Tibial artery (tissue), 4 donors: ENCODE data around the gene LPP.

ENCODE experiments used
- DNase-seq, 2 donors: peaks; one replicate each; pipeline ENCODE4 v3.0.0-alpha.2; 2019
- H3K27ac ChIP-seq, 2 donors: fragments of 200-600 bp; sonication (generic) in 1 of 2; 1 replicate in 1 of 2; 2 replicates in 1 of 2; pipeline ENCODE4 v1.5.1; 2018 to 2019; ENCODE audit warnings: mild to moderate bottlenecking in 1 of 2
- H3K27me3 ChIP-seq, 2 donors: fragments of 200-600 bp; sonication (generic) in 1 of 2; one replicate each; pipeline versions ENCODE4 v1.5.1 to v1.6.0; 2016 to 2019
- H3K36me3 ChIP-seq, 3 donors: fragments of 200-600 bp; sonication (generic) in 2 of 3; one replicate each; pipeline ENCODE4 v1.5.1; 2016 to 2019; ENCODE audit warnings: mild to moderate bottlenecking in 2 of 3
- H3K4me1 ChIP-seq, 4 donors: fragments of 200-600 bp; sonication (generic) in 2 of 4; 1 replicate in 3 of 4; 2 replicates in 1 of 4; pipeline ENCODE4 v1.5.1; 2016 to 2019
- H3K4me3 ChIP-seq, 2 donors: fragments of 200-600 bp; sonication (generic) in 1 of 2; 1 replicate in 1 of 2; 2 replicates in 1 of 2; pipeline ENCODE4 v1.5.1; 2018 to 2019; ENCODE audit warnings: mild to moderate bottlenecking in 2 of 2
- H3K9me3 ChIP-seq, 3 donors: fragments of 200-600 bp; sonication (generic) in 1 of 3; one replicate each; pipeline ENCODE4 v1.5.1; 2016 to 2019
- CTCF ChIP-seq, 2 experiments: fragments of 200-600 bp in 1 of 2; fragments of 450-650 bp in 1 of 2; IDR thresholded peaks; one replicate each; pipeline ENCODE4 v1.5.1; 2017 to 2019; ENCODE audit warnings: antibody characterized with exemption in 2 of 2, mild to moderate bottlenecking in 1 of 2, moderate library complexity in 1 of 2
- intact Hi-C: fragments of 100-400 bp; cut with DNase I; formaldehyde crosslinking; loops from one replicate; pipeline ENCODE4 v1.15.0; 2023; ENCODE audit warnings: low total_unique reads

The LPP gene

DNA sequence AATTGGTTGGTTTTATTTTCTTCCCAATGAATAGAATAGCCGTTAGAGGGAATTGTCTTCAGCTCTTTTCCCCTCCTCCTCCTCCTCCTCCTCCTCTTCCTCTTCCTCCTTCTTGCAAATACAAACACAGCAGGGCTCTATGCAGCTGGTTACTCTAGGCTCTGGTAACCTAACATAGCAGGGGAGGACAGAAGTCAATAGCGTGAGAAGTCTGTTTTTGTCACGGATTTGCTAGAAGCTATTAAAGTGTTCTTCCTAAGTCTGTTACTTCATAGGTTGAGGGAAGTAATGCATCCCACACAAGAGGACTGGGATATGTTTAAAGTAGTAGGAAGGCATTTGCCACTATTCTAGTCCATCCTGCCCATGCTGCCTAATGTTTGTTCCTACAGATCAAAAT is 643.1 kb downstream of the LPP start:
- Histone ChIP-seq H3K4me3 (no peak overlapping the region), H3K4me1 (peaks cover 0 to 79% (median 20%) of the 10 kb centered on the region in 4 donors), H3K27me3 (no peaks in the 10 kb centered on the region), H3K36me3 (peaks cover 0 to 3% (median 0%) of the 10 kb centered on the region in 3 donors), H3K27ac (peak overlapping the region; percentile 3 to 33), H3K9me3 (no peaks in the 10 kb centered on the region)
- no peak for TF ChIP-seq CTCF (IDR thresholded peaks at IDR 0.05)
- intact Hi-C loops = no loop called here
- no peak for DNase-seq

GRCh38 chr3:188798556-188799145 is 644.7 kb downstream of the LPP start:
- peaks cover 0 to 64% (median 20%) of the 10 kb centered on the region in 4 donors for H3K4me1 ChIP-seq

DNA sequence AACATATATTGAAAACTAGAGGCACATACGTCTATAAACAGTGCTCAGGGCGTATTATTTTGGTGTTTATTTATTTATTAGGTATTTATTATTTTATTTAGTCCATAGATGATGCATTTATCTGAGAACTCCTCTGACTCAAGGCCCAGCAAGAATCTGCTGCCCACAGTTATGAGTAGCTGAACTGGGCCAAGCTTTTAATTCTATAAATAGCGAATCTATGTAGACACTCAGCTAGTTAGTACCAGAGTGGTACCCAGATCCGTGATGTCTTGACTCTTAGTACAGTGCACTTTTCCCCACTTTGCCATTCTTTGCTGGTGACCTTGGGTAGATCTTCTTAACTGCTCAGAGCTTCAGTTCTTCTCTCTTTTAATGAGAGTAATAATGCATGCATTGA is 647.4 kb downstream of the LPP start:
- Histone ChIP-seq H3K36me3 (no peaks in the 10 kb centered on the region), H3K27ac (peak overlapping the region in 1 of 2 donors; percentile 31), H3K4me1 (peaks cover 0 to 61% (median 18%) of the 10 kb centered on the region in 4 donors), H3K27me3 (no peaks in the 10 kb centered on the region), H3K9me3 (no peaks in the 10 kb centered on the region), H3K4me3 (no peak overlapping the region)
- no peak for TF ChIP-seq CTCF (IDR thresholded peaks at IDR 0.05)
- no peak for DNase-seq
- intact Hi-C loops = no loop called here

More at GRCh38 chr3:188798556-188799145, 644.7 kb downstream of the LPP start:
- intact Hi-C loops = no loop called here
- no peak for TF ChIP-seq CTCF (IDR thresholded peaks at IDR 0.05)
- Histone ChIP-seq H3K36me3 (no peaks in the 10 kb centered on the region), H3K4me3 (no peak overlapping the region), H3K27ac (peak overlapping the region in 1 of 2 donors; percentile 6), H3K27me3 (no peaks in the 10 kb centered on the region), H3K9me3 (no peaks in the 10 kb centered on the region)
- no peak for DNase-seq

DNA sequence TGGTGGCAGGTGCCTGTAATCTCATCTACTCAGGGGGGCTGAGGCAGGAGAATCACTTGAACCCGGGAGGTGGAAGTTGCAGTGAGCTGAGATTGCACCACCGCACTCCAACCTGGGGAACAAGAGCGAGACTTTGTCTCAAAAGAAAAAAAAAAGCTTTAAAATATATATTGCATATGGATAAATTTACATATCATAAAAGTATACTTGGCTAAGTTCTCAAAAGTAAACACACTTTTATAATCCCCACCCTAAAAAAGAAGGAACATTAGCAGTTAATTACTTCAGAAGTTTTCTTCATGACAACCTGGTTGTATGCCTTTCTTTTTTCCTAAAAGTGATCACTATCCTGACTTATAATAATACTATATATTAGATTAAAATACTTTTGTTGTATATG is 648.7 kb downstream of the LPP start:
- no peak for DNase-seq
- Histone ChIP-seq H3K27ac (no peak overlapping the region), H3K27me3 (no peaks in the 10 kb centered on the region), H3K4me1 (peaks cover 0 to 49% (median 13%) of the 10 kb centered on the region in 4 donors), H3K36me3 (peaks cover 0 to 6% (median 0%) of the 10 kb centered on the region in 3 donors), H3K4me3 (no peak overlapping the region), H3K9me3 (peaks cover under 1 to 10% (median 5%) of the 10 kb centered on the region in 3 donors)
- intact Hi-C loops = no loop called here
- no peak for TF ChIP-seq CTCF (IDR thresholded peaks at IDR 0.05)

- Histone ChIP-seq H3K4me1 (peaks cover 0 to 6% (median 0%) of the 10 kb centered on the region in 4 donors), H3K27me3 (no peaks in the 10 kb centered on the region), H3K27ac (no peak overlapping the region), H3K9me3 (peaks cover 4 to 17% (median 11%) of the 10 kb centered on the region in 3 donors), H3K4me3 (no peak overlapping the region), H3K36me3 (peaks cover 0 to 6% (median 0%) of the 10 kb centered on the region in 3 donors)
- DNase-seq = no peak
- no peak for TF ChIP-seq CTCF (IDR thresholded peaks at IDR 0.05)
- intact Hi-C loops = no loop called here
Measured at GRCh38 chr3:188807006-188807405, 653.0 kb downstream of the LPP start.
